HEK293 (cell line): ENCODE data around the gene URAD.
A peak's percentile ranks its signal among the peaks of the same experiment; 100 is the strongest.

Source experiments
- CTCF ChIA-PET: fragments of 350-600 bp; formaldehyde crosslinking; extraction: SDS; loops from one replicate; lab custom pipeline; 2021; ENCODE audit warnings: antibody characterized with exemption; lab: Yijun Ruan, JAX
- POLR2A ChIA-PET: fragments of 300-600 bp; formaldehyde crosslinking; extraction: SDS; loops from one replicate; lab custom pipeline; 2020; ENCODE audit warnings: antibody characterized with exemption, inconsistent platforms; lab: Yijun Ruan, JAX
- H3K27ac ChIP-seq: fragments of 200-500 bp; sonication (Bioruptor generic); 2 replicates; pipeline ENCODE4 v1.5.1; 2014; ENCODE audit warnings: low read depth, low read length, control low read depth, inconsistent platforms; ENCODE audit errors: extremely low read depth
- H3K36me3 ChIP-seq, 2 experiments: fragments of 200-500 bp in 1 of 2; sonication (Bioruptor generic) in 1 of 2; 1 replicate in 1 of 2; 2 replicates in 1 of 2; pipeline ENCODE4 v1.5.1; 2014 to 2017; ENCODE audit warnings: inconsistent platforms in 2 of 2, low read length in 2 of 2; ENCODE audit not compliant: control insufficient read depth in 2 of 2, insufficient read depth in 1 of 2
- H3K4me1 ChIP-seq: fragments of 200-500 bp; sonication (Bioruptor generic); 2 replicates; pipeline ENCODE4 v1.5.1; 2014; ENCODE audit warnings: mild to moderate bottlenecking, low read length, inconsistent platforms; ENCODE audit not compliant: control insufficient read depth, insufficient read depth
- H3K4me3 ChIP-seq: 2 replicates; pipeline ENCODE4 v1.5.1; 2011; ENCODE audit warnings: low read depth, mild to moderate bottlenecking, control low read depth, low read length, moderate library complexity
- H3K9me3 ChIP-seq: fragments of 200-500 bp; sonication (Bioruptor generic); 2 replicates; pipeline ENCODE4 v1.5.1; 2014; ENCODE audit warnings: low read depth, low read length, inconsistent platforms; ENCODE audit not compliant: control insufficient read depth, insufficient read depth
- GLI4 ChIP-seq: fragments of 450-650 bp; formaldehyde crosslinking; IDR thresholded peaks from 2 replicates; pipeline ENCODE4 v1.5.1; 2016; ENCODE audit warnings: missing biosample characterization, missing genetic modification characterization
- GLIS2 ChIP-seq: fragments of 450-650 bp; formaldehyde crosslinking; IDR thresholded peaks from 2 replicates; pipeline ENCODE4 v1.5.1; 2016; ENCODE audit warnings: missing biosample characterization, missing genetic modification characterization
- HIC1 ChIP-seq: fragments of 450-650 bp; formaldehyde crosslinking; IDR thresholded peaks from 2 replicates; pipeline ENCODE4 v1.5.1; 2016; ENCODE audit warnings: missing biosample characterization, missing genetic modification characterization
- KLF8 ChIP-seq: fragments of 450-650 bp; formaldehyde crosslinking; IDR thresholded peaks from 2 replicates; pipeline ENCODE4 v1.5.1; 2016; ENCODE audit warnings: missing biosample characterization, missing genetic modification characterization
- SCRT2 ChIP-seq: fragments of 450-650 bp; formaldehyde crosslinking; IDR thresholded peaks from 2 replicates; pipeline ENCODE4 v1.5.1; 2016; ENCODE audit warnings: missing biosample characterization, missing genetic modification characterization
- SP2 ChIP-seq: fragments of 450-650 bp; formaldehyde crosslinking; IDR thresholded peaks from 2 replicates; pipeline ENCODE4 v1.5.1; 2016; ENCODE audit warnings: missing biosample characterization, missing genetic modification characterization
- ZBTB7A ChIP-seq: fragments of 450-650 bp; formaldehyde crosslinking; IDR thresholded peaks from 2 replicates; pipeline ENCODE4 v1.5.1; 2016; ENCODE audit warnings: low read depth, missing biosample characterization, missing genetic modification characterization
- ZEB2 ChIP-seq: fragments of 450-650 bp; formaldehyde crosslinking; IDR thresholded peaks from 2 replicates; pipeline ENCODE4 v1.5.1; 2016; ENCODE audit warnings: missing biosample characterization, missing genetic modification characterization
- ZIC2 ChIP-seq: fragments of 450-650 bp; formaldehyde crosslinking; IDR thresholded peaks from 2 replicates; pipeline ENCODE4 v1.5.1; 2016; ENCODE audit warnings: missing biosample characterization, missing genetic modification characterization
- ZNF175 ChIP-seq: fragments of 450-650 bp; formaldehyde crosslinking; IDR thresholded peaks from 2 replicates; pipeline ENCODE4 v1.5.1; 2016; ENCODE audit warnings: missing biosample characterization, missing genetic modification characterization
- ZNF18 ChIP-seq: fragments of 450-650 bp; formaldehyde crosslinking; IDR thresholded peaks from 2 replicates; pipeline ENCODE4 v1.5.1; 2016; ENCODE audit warnings: missing biosample characterization, missing genetic modification characterization
- ZNF24 ChIP-seq: fragments of 450-650 bp; formaldehyde crosslinking; IDR thresholded peaks from 2 replicates; pipeline ENCODE4 v1.5.1; 2016; ENCODE audit warnings: missing biosample characterization, missing genetic modification characterization
- ZNF292 ChIP-seq: fragments of 450-650 bp; formaldehyde crosslinking; IDR thresholded peaks from 2 replicates; pipeline ENCODE4 v1.5.1; 2016; ENCODE audit warnings: low read depth, missing biosample characterization, missing genetic modification characterization, borderline replicate concordance
- ZNF335 ChIP-seq: fragments of 450-650 bp; formaldehyde crosslinking; conservative IDR thresholded peaks from 2 replicates; pipeline ENCODE4 v1.5.1; 2016; ENCODE audit warnings: missing biosample characterization, missing genetic modification characterization
- ZNF366 ChIP-seq: fragments of 450-650 bp; formaldehyde crosslinking; conservative IDR thresholded peaks from 2 replicates; pipeline ENCODE4 v1.5.1; 2016; ENCODE audit warnings: missing biosample characterization, missing genetic modification characterization
- ZNF394 ChIP-seq: fragments of 450-650 bp; formaldehyde crosslinking; IDR thresholded peaks from 2 replicates; pipeline ENCODE4 v1.5.1; 2016; ENCODE audit warnings: missing biosample characterization, missing genetic modification characterization, mild to moderate bottlenecking, moderate library complexity, borderline replicate concordance
- ZNF426 ChIP-seq: fragments of 450-650 bp; formaldehyde crosslinking; IDR thresholded peaks from 2 replicates; pipeline ENCODE4 v1.5.1; 2017; ENCODE audit warnings: missing biosample characterization, missing genetic modification characterization, mild to moderate bottlenecking, inconsistent platforms, moderate library complexity
- ZNF473 ChIP-seq: fragments of 450-650 bp; formaldehyde crosslinking; IDR thresholded peaks from 2 replicates; pipeline ENCODE4 v1.5.1; 2017; ENCODE audit warnings: missing biosample characterization, missing genetic modification characterization
- ZNF514 ChIP-seq: fragments of 450-650 bp; formaldehyde crosslinking; IDR thresholded peaks from 2 replicates; pipeline ENCODE4 v1.5.1; 2016; ENCODE audit warnings: missing biosample characterization, missing genetic modification characterization
- ZNF548 ChIP-seq: fragments of 450-650 bp; formaldehyde crosslinking; IDR thresholded peaks from 2 replicates; pipeline ENCODE4 v1.5.1; 2016; ENCODE audit warnings: missing biosample characterization, missing genetic modification characterization
- ZNF561 ChIP-seq: fragments of 450-650 bp; IDR thresholded peaks from 2 replicates; pipeline ENCODE4 v1.5.1; 2018; ENCODE audit warnings: missing biosample characterization, missing genetic modification characterization, borderline replicate concordance
- ZNF610 ChIP-seq: fragments of 450-650 bp; formaldehyde crosslinking; IDR thresholded peaks from 2 replicates; pipeline ENCODE4 v1.5.1; 2016; ENCODE audit warnings: missing biosample characterization, missing genetic modification characterization, borderline replicate concordance
- ZNF664 ChIP-seq: fragments of 450-650 bp; formaldehyde crosslinking; IDR thresholded peaks from 2 replicates; pipeline ENCODE4 v1.5.1; 2016; ENCODE audit warnings: missing biosample characterization, missing genetic modification characterization
- ZSCAN30 ChIP-seq: fragments of 450-650 bp; IDR thresholded peaks from 2 replicates; pipeline ENCODE4 v1.5.1; 2018; ENCODE audit warnings: missing biosample characterization, mild to moderate bottlenecking, missing genetic modification characterization, moderate library complexity
- ZXDB ChIP-seq: fragments of 450-650 bp; formaldehyde crosslinking; IDR thresholded peaks from 2 replicates; pipeline ENCODE4 v1.5.1; 2016; ENCODE audit warnings: missing biosample characterization, missing genetic modification characterization
- TF ChIP-seq, protein P1 (sequence below): fragments of 450-650 bp; formaldehyde crosslinking; IDR thresholded peaks from 2 replicates; pipeline ENCODE4 v1.5.1; 2016; ENCODE audit warnings: missing biosample characterization, missing genetic modification characterization

Gene URAD

DNA sequence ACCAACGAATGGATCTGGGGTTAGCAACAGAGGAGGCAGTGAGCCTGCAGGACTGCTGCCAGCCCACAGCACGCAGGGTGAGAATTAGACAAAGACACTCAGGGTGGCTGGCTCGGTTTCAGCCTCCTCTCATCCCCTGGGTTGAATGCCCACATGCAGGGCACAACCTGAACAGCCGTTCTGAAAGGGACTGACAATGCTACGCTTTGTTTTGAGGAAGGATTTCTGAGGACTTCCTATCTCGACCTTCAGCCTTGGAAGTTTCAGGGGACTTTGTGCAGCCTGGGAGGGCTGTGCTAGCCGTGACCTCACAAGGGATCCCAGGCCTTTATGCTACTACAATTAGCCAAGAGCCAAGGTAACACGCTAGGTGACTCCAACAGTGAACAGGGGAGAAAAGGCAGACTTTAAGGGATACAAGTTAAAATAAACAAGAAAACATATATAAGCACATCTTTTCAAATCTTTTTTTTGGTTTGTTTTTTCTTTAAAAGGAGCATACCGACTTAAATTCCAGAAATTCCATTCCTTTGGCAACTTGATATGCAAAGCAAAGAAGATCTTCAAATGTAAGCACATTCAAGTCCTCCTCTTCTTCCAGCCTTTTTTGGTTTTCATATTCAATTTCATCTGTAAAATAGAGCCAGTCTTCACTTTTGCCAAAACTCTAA lies 34.5 kb upstream of the URAD start:
- POLR2A ChIA-PET = no interaction called here
- no peaks in the 10 kb centered on the region for H3K36me3 ChIP-seq
- no peak overlapping the region for H3K27ac ChIP-seq
- H3K4me1 ChIP-seq = no peaks in the 10 kb centered on the region
- TF ChIP-seq ZNF335 (tag by site-specific recombination) (no peak), ZNF24 (tag by site-specific recombination) (no peak), ZNF366 (tag by site-specific recombination) (no peak), ZNF473 (no peak), ZNF664 (tag by site-specific recombination) (no peak), ZNF561 (tag by site-specific recombination) (no peak), ZNF292 (tag by site-specific recombination) (no peak), ZNF548 (tag by site-specific recombination) (no peak), ZNF514 (tag by site-specific recombination) (no peak), ZIC2 (tag by site-specific recombination) (no peak), ZNF610 (tag by site-specific recombination) (no peak), ZNF18 (tag by site-specific recombination) (no peak), ZEB2 (tag by site-specific recombination) (no peak)
- no peak overlapping the region for H3K4me3 ChIP-seq
- no peaks in the 10 kb centered on the region for H3K9me3 ChIP-seq
- CTCF ChIA-PET = no interaction called here

- ChIA-PET CTCF (no interaction called here), POLR2A (no interaction called here)
- TF ChIP-seq SCRT2 (tag by site-specific recombination) (0 out of 2 replicates have a peak, but pooled peaks have one; percentile 10), SP2 (no peak)
- Histone ChIP-seq H3K4me3 (no peak overlapping the region), H3K9me3 (no peaks in the 10 kb centered on the region), H3K4me1 (no peaks in the 10 kb centered on the region), H3K36me3 (no peaks in the 10 kb centered on the region), H3K27ac (no peak overlapping the region)
Measured at GRCh38 chr13:28014301-28014700, 25.8 kb upstream of the URAD start.

DNA sequence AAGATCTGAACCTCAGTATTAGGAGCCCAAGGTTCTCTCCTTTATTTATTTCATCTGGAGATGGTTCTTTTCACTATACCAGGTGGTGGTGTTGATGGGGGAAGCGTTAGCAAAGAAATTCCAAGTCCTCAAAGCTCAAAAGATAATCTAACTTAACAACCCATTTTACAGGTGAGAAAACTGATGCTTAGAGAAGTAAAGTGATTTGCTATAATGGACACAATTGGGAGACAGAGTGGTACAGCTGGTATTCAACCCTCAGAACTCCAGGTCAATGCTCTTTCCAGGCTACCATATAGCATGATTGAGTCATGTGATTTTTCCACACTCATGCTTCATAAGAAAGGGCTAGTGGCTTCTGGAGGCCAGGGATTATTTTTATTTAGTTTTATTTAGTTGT lies 25.0 kb upstream of the URAD start:
- Histone ChIP-seq H3K4me1 (no peaks in the 10 kb centered on the region), H3K9me3 (no peaks in the 10 kb centered on the region), H3K4me3 (no peak overlapping the region), H3K27ac (no peak overlapping the region), H3K36me3 (no peaks in the 10 kb centered on the region)
- POLR2A ChIA-PET = no interaction called here
- CTCF ChIA-PET = interaction anchor here (0.8 kb wide), 1 partner anchor 878 kb away, joined by 3 read pairs; no protein-coding TSS in a partner anchor
- TF ChIP-seq HIC1 (tag by site-specific recombination) (no peak), KLF8 (tag by site-specific recombination) (no peak), ZBTB7A (tag by site-specific recombination) (no peak), GLIS2 (tag by site-specific recombination) (no peak), ZNF561 (tag by site-specific recombination) (no peak), ZXDB (tag by site-specific recombination) (no peak), ZNF426 (tag by site-specific recombination) (no peak), ZNF175 (tag by site-specific recombination) (no peak), GLI4 (no peak), ZNF394 (tag by site-specific recombination) (no peak), ZSCAN30 (tag by site-specific recombination) (no peak)
- TF ChIP-seq, protein P1, sequence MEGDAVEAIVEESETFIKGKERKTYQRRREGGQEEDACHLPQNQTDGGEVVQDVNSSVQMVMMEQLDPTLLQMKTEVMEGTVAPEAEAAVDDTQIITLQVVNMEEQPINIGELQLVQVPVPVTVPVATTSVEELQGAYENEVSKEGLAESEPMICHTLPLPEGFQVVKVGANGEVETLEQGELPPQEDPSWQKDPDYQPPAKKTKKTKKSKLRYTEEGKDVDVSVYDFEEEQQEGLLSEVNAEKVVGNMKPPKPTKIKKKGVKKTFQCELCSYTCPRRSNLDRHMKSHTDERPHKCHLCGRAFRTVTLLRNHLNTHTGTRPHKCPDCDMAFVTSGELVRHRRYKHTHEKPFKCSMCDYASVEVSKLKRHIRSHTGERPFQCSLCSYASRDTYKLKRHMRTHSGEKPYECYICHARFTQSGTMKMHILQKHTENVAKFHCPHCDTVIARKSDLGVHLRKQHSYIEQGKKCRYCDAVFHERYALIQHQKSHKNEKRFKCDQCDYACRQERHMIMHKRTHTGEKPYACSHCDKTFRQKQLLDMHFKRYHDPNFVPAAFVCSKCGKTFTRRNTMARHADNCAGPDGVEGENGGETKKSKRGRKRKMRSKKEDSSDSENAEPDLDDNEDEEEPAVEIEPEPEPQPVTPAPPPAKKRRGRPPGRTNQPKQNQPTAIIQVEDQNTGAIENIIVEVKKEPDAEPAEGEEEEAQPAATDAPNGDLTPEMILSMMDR (tag by site-specific recombination) = no peak
